C4-2B (cell line): Measurements from ENCODE around the gene IGFBP6.

ENCODE experiments used
- CTCF ChIP-seq: fragments of 450-650 bp; conservative IDR thresholded peaks from 2 replicates; pipeline ENCODE4 v1.5.1; 2017; ENCODE audit warnings: mild to moderate bottlenecking
- ZFX ChIP-seq: fragments of 450-650 bp; IDR thresholded peaks from 2 replicates; pipeline ENCODE4 v1.6.1; 2017

- TF ChIP-seq CTCF, result no peak
- peak; percentile 69; the same call in 1 of the 2 replicates for TF ChIP-seq ZFX
These were observed 18.8 kb upstream of the IGFBP6 start for GRCh38 chr12:53078425-53079225.
